NCI-H524 treated with DMSO at 0.1 percent for 48 hours (cell line): ENCODE data around the gene LETM1.

Experiments used
- DNase-seq: peaks from one replicate; lab custom pipeline; 2025; lab: John Stamatoyannopoulos, UW

Gene LETM1

GRCh38 chr4:1794809-1795298, 61.1 kb downstream of the LETM1 start:
- DNase-seq: no peak

DNA sequence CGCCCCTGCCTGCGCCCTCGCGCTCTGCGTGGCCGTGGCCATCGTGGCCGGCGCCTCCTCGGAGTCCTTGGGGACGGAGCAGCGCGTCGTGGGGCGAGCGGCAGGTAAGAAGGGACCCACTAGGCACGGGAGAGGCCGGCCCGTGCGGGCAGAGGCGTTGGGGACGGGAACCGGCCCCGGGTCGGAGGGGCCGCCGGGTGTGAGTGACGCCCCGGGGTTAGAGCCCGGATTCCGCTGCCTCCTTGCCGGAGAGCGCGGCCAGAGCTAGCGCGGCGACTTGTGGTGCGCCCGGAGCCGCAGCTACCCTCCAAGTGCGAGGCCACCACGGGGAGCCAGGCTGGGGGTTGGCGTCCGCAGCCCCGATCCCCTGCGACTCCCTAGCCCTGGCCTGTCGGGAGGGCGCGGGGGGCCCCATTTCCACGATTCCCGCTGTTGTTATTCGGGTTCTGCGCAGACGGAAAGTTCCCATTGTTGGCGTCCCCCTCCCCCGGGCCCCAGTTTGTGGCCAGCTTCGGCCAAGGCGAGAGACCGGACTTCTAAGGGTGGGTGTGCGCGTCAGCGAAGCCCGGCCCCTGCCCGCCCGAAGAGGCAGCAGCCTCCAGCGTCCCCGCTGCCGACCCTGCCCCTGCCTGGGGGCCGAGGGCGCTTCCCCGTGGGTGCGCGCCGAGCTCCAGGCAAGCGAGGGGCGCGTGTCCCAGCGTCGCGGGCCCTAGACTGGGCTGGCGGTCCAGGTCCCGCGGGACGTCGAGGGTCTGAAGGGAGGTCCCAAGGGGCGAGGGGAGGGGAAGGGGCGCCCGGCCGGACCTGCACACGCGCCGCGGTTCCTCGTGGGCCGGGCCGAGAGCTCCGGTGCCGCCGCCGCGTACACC, 61.8 kb downstream of the LETM1 start:
- DNase-seq: no peak

DNA sequence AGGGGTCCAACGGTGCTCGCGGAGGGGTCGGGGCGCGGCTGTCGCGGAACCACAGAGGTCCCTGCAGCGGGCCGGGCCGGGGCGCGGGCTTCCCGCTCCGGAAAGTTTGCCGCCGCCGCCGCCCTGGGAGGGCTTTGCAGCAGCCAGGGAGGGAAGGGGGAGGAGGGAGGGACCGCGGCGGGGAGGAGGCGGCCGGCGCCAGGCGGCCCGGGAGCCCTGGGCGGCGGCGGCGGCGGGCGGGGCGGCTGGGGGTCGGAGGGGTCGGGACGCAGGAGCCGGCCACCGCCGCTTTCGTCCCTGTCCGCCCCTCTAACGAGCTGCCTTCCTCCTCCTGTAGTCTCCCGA, 62.5 kb downstream of the LETM1 start:
- no peak for DNase-seq

DNA sequence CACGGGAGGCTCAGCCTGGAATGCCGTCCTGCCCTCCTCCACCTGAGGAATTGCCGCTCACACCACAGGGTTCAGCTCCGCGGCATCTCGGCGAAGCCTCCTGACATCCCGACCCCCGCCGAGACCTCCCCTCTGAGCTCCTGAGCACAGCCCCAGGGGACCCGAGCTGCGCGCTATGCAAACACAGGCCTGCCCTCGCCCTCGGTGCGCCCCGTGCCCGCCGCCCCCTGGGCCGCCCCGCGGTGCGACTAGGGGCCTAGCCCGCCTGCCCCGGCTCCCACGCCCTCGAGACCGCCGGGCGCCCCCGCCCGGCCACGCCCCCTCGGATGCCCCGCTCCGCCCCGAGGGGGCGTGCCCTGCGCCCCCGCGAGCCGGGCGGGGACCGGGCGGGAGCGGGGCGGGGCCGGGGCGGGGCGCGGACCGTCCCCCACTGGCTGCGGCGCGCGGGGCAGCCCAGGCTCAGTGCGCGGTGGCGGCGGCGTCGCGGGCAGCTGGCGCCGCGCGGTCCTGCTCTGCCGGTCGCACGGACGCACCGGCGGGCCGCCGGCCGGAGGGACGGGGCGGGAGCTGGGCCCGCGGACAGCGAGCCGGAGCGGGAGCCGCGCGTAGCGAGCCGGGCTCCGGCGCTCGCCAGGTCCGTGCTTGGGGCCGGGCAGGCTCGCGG, 63.0 kb downstream of the LETM1 start, which contains the start of gene FGFR3:
Gene FGFR3, plus strand, starts transcription at position 462 of the 664 bp plus-strand sequence. CDS start 642 bp downstream, outside the sequence.
- no peak for DNase-seq

- DNase-seq: no peak
Observed at GRCh38 chr4:1792158-1792831, 63.7 kb downstream of the LETM1 start.

DNA sequence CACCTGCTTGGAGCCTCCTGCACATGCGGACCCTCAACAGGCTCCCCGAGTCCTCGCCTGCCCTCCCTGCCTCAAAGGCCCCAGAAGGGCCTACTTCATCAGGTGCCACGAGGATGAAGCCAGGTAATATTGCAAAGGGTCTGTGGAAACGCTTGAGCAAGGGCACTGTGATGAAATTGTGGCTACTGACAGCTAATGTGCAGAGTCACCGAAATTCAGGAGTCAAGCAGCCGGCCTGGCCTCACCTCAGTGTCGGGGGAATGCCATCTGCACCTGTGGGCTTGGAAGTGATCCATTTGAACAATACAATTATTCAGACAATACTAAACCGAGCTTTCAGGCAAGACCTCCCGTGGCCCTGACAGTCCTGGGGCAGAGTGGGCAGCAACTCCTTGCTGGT, 66.0 kb downstream of the LETM1 start:
- no peak for DNase-seq

DNA sequence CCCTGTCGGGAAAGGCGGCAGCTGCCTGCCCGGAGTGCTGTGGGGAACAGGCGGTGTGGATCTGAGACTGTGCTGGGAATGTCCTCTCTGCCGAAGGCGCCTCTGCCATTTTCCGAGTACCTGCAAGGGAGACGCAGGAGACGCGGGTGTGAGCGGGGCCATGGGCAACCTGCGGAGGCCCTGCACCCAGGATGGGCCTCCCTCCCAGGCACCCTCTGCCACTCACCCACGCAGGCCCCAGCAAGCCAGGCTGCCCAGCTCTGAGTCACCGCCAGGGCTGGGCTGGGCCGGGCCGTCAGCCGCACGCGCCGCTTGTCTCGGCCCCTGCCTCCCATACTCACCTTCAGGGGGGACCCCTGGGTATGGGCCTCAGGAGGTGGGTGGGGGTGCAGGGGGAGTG, 66.4 kb downstream of the LETM1 start:
- no peak for DNase-seq

GRCh38 chr4:1788254-1788973, 67.5 kb downstream of the LETM1 start:
- DNase-seq: no peak

GRCh38 chr4:1787411-1788077, 68.4 kb downstream of the LETM1 start:
- no peak for DNase-seq

GRCh38 chr4:1786544-1787362, 69.2 kb downstream of the LETM1 start:
- no peak for DNase-seq

DNA sequence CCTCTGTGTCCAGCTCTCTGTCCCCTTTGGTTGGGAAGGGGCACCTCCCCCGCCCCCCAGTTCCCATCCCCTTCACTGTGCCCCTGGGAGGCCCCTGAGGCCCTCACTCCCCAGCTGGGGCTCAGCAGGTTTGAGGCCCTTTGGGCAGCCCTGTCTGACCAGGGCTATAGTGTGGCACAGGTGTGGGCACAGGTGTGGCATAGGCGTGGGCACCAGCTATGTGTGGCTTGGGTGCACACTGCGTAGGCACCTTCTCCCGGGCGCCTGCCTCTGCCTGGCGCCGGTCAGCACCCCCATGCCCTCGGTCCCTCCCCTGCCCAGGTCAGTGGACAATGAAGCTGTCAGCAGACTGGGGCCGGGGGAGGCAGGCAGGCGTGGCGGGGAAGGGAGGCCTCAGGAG, 70.4 kb downstream of the LETM1 start:
- DNase-seq: no peak

DNA sequence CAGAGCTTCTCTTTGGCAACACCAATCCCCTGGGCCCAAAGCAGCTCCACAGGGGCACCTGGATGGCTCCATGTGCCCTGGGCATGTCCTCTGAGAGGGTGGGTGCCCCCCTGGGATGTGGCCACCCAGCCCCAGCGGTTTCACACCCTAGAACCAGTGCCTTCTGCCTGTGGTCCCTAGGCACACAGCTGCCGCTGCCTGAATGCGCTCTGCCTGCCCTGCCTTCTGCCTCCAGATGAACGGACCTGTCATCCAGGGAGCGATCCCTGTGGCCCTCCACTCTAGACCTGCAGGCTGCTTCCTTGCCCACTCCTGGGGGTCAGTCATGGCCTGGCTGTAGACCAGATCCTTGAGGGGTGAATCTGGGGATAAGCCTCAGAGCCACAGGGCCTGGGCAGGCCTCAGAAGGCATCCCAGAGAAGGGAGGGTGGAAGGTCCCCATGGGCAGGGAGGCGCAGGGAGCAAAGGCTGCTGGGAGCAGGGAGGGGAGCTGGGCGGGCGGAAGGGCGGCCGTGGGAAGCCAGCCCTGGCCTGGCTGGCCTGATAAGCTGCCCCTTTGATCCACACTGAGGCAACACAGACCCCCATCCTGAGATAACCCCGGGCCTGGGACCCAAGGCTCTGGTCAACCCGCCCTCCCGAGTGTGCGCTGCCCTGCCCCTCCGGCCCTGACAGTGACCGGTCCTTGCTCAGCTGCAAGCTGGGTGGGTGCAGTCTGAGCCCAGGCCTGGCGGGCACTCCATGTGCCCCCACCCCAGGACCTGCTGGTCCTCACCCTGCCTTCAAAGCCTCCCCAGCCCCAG, 71.0 kb downstream of the LETM1 start:
- no peak for DNase-seq

GRCh38 chr4:1784395-1784788, 71.6 kb downstream of the LETM1 start:
- DNase-seq: no peak

- DNase-seq: no peak
Observed at GRCh38 chr4:1783970-1784369, 72.0 kb downstream of the LETM1 start.

DNA sequence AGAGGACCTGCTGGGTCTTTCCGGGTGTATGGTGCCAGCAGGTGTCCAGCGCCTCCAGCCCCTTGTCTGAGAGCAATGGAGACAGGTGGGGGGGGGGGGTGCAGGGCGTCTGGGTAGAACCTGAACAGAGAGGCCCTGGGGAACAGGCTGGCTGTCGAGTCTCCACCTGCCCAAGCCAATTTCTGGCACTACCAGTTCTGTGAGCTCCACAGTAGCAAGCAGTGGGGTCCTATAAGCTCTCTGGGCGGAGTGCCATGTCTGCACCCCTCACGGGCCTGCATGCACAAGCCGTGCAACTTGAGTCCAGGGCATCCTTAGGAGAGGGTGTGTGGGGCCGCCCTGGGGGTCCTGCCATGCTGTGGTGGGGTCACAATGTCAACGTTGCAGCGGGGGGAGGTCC, 72.9 kb downstream of the LETM1 start:
- no peak for DNase-seq

GRCh38 chr4:1780435-1780834, 75.5 kb downstream of the LETM1 start:
- DNase-seq: no peak

GRCh38 chr4:1779588-1780382, 76.2 kb downstream of the LETM1 start:
- no peak for DNase-seq

DNA sequence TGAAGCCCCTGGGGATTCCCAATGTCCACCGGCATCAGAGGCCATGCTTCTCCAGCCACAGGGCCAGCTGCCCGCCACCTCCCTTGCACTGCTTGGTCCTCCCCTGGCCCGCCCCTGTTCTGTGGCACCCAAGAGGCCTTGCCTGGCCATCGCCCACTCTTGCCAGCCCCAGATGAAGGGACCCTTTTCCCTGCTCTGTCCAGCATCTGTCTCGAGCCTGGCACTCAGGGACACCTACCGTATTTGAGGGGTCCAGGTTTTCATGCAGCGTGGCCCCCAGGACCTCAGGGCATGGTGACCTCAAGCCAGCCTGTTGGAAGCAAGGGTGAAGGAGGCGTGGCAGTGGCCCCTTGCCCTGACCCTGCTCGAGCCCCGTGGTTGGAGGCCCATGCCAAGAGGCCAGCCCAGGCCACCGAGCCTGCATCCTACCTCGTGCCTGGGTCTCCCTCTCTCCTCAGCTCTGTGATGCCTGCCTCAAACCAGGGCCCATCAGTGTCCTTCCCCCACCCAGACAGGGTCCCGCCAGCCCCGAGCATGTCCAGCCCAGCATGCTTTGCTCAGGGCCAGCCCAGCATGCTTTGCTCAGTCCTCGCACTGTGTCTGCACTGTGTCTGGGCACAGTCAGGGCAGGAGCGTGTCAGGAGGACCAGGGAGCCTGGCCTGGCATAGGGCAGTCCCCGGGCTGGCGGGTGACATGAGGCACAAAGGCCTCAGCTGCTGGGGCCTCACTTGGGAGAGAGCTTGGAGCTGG, 77.1 kb downstream of the LETM1 start:
- no peak for DNase-seq
